ENCODE data around the gene FOXP1.
A peak's percentile ranks its signal among the peaks of the same experiment; 100 is the strongest.

The FOXP1 gene

GRCh38 chr3:71077070-71077469 lies 506.5 kb downstream of the FOXP1 start:
- DNase-seq (ENCODE audit: low spot score): no peak

- DNase-seq (ENCODE audit: low spot score): peak; percentile 15
Measured at GRCh38 chr3:71076361-71077002, 507.0 kb downstream of the FOXP1 start.

GRCh38 chr3:71075494-71075893 lies 508.0 kb downstream of the FOXP1 start:
- DNase-seq (ENCODE audit: low spot score): no peak

- DNase-seq (ENCODE audit: low spot score): no peak
Measured at GRCh38 chr3:71074423-71074822, 509.1 kb downstream of the FOXP1 start.

GRCh38 chr3:71072986-71073385 lies 510.5 kb downstream of the FOXP1 start:
- no peak for DNase-seq (ENCODE audit: low spot score)

- DNase-seq (ENCODE audit: low spot score): no peak
Measured at GRCh38 chr3:71072287-71072686, 511.2 kb downstream of the FOXP1 start.

- DNase-seq (ENCODE audit: low spot score): no peak
Measured at GRCh38 chr3:71070497-71071463, 512.7 kb downstream of the FOXP1 start.

GRCh38 chr3:71069797-71070196 lies 513.7 kb downstream of the FOXP1 start:
- peak; percentile 38 for DNase-seq (ENCODE audit: low spot score)

GRCh38 chr3:71067977-71068654 lies 515.4 kb downstream of the FOXP1 start:
- no peak for DNase-seq (ENCODE audit: low spot score)

GRCh38 chr3:71066849-71067261 lies 516.7 kb downstream of the FOXP1 start:
- peak; percentile 48 for DNase-seq (ENCODE audit: low spot score)

- no peak for DNase-seq (ENCODE audit: low spot score)
Measured at GRCh38 chr3:71066356-71066755, 517.2 kb downstream of the FOXP1 start.

GRCh38 chr3:71065764-71066013 lies 517.8 kb downstream of the FOXP1 start:
- no peak for DNase-seq (ENCODE audit: low spot score)

- DNase-seq (ENCODE audit: low spot score): peak; percentile 49
Measured at GRCh38 chr3:71064956-71065763, 518.4 kb downstream of the FOXP1 start.

- DNase-seq (ENCODE audit: low spot score): peak; percentile 83
Measured at GRCh38 chr3:71064291-71064955, 519.1 kb downstream of the FOXP1 start.

- DNase-seq (ENCODE audit: low spot score): peak; percentile 37
Measured at GRCh38 chr3:71063773-71064290, 519.7 kb downstream of the FOXP1 start.

- no peak for DNase-seq (ENCODE audit: low spot score)
Measured at GRCh38 chr3:71062952-71063772, 520.4 kb downstream of the FOXP1 start.

GRCh38 chr3:71062037-71062932 lies 521.2 kb downstream of the FOXP1 start:
- no peak for DNase-seq (ENCODE audit: low spot score)

GRCh38 chr3:71061581-71061980 lies 521.9 kb downstream of the FOXP1 start:
- DNase-seq (ENCODE audit: low spot score): no peak

GRCh38 chr3:71061037-71061436 lies 522.5 kb downstream of the FOXP1 start:
- no peak for DNase-seq (ENCODE audit: low spot score)
